Measurements from ENCODE around the gene ABCC4.

The ABCC4 gene

DNA sequence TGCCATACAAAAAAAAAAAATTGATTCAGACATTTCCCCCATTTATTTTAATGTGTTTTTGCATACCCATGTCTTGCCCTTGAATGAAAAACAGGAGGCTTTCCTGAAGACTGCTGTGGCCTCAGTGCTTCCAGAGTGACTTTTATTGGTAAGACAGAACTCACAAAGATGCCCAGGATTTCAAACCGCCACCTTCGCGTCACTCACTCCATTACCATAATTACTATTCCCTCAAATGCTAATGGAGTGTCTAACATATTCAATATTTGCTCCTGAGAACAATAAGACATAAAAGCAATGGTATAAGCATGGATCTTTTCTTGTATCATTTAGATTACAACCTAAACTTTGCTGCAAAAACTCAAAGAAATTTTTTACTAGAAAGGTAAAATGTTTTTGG is 306.7 kb downstream of the ABCC4 start:
- no peak for DNase-seq (ENCODE audit: low spot score)

- no peak for DNase-seq (ENCODE audit: low spot score)
Measured at GRCh38 chr13:94993616-94994015, 307.6 kb downstream of the ABCC4 start.

- no peak for DNase-seq (ENCODE audit: low spot score)
Measured at GRCh38 chr13:94992036-94992960, 309.0 kb downstream of the ABCC4 start.

GRCh38 chr13:94988654-94989053 is 312.6 kb downstream of the ABCC4 start:
- no peak for DNase-seq (ENCODE audit: low spot score)

- DNase-seq (ENCODE audit: low spot score): no peak
Measured at GRCh38 chr13:94987869-94988268, 313.4 kb downstream of the ABCC4 start.

DNA sequence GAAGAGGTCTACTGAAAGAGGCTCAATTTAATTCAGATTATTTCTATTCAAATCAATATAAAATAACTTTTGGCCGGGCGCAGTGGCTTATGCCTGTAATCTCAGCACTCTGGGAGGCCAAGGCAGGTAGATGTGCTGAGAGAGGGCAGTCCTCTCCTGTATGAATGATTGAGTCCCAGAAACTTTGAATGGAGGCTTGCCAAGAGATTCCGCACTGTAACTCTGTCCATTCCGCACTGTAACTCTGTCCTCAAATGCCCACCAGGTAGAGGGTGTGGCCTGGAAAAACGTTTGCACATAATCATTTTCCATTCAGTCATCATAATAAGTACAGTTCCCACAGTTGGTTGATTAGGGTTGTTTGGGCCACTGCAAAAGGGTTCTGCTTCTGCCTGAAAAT is 314.2 kb downstream of the ABCC4 start:
- no peak for DNase-seq (ENCODE audit: low spot score)

DNA sequence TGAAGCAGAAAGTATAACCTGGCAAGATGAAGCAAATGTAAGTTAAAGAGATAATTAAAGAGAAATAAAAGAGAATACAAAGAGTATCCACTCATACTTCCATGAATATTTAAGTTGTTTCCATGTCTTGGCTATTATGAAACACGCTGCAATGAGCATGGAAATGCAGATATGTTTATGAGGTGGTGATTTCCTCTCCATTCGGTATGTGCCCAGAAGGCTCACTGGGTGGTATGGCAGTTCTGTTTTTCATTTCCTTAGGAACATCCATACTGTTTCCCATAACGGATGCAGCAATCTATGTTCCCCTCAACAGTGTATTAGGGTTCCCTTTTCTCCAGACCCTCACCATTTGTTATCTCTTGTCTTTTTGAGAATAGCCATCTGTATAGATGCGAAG is 316.3 kb downstream of the ABCC4 start:
- DNase-seq (ENCODE audit: low spot score): no peak

- no peak for DNase-seq (ENCODE audit: low spot score)
Measured at GRCh38 chr13:94978516-94978915, 322.7 kb downstream of the ABCC4 start.

DNA sequence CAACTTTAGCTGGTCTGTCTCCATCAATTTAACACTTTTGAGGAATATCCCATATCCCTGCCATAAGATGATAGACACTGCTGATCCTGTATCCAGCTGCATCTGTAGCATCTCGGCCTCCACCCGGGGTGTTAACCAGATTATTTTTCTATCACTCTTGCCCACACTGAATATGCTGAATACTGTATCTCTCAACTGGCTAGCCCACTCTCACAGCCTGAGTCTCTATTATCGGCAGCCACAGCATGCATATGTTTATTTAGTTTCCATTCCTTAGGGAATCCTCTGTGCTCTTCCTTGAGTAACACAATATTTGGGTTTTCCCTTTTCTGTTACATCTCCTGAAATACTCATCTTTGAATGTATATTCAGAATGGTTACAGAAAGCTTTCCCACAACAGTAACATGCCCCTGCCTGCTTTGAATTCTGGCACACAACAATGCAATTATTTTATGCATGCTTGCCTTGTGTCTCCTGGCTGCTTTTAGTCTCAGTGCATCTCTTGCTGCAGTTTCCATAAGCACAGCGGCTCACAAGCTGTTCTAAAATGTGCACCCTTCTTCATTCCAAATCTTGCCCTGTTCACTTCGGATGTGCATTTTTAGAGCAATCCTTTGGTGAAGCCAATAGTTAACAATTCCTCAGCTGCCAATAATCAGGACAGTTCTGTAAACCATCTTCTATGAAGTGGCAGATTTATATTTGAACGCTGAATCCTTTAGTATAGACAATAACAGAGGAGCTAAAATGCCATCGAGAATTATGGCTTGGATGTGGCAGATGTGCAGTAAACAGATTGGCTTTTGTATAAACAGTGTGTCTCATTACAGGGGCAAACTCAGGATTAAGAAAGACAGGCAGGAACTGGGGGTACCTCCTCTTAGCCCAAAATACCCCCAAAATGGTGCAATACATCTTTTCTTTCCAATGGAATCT is 327.0 kb downstream of the ABCC4 start:
- no peak for DNase-seq (ENCODE audit: low spot score)

GRCh38 chr13:94972262-94972661 is 329.0 kb downstream of the ABCC4 start:
- no peak for DNase-seq (ENCODE audit: low spot score)
